Esophagus muscularis mucosa (tissue), 4 donors: Measurements from ENCODE around the gene IGSF11. TPM values are rescaled to one million over a fixed set of nuclear protein-coding genes. Genes with fewer than 3 reads are reported as not detected.

Experiments
- DNase-seq: peaks from one replicate; pipeline ENCODE4 v3.0.0-alpha.2; 2017; ENCODE audit errors: extremely low spot score
- H3K27ac ChIP-seq, 4 donors: fragments of 200-600 bp; sonication (generic); replicated peaks in 1 of 4; 1 replicate in 3 of 4; 2 replicates in 1 of 4; pipeline ENCODE4 v1.5.1; 2016 to 2019; ENCODE audit warnings: mild to moderate bottlenecking in 1 of 4
- H3K27me3 ChIP-seq, 4 donors: fragments of 200-600 bp; sonication (generic); one replicate each; pipeline versions ENCODE4 v1.5.1 to v1.6.0; 2016 to 2019
- H3K36me3 ChIP-seq, 4 donors: fragments of 200-600 bp; sonication (generic); one replicate each; pipeline ENCODE4 v1.5.1; 2016 to 2019
- H3K4me1 ChIP-seq, 4 donors: fragments of 200-600 bp; sonication (generic); one replicate each; pipeline ENCODE4 v1.5.1; 2016 to 2019
- H3K4me3 ChIP-seq, 4 donors: fragments of 200-600 bp; sonication (generic); 1 replicate in 2 of 4; 2 replicates in 2 of 4; pipeline ENCODE4 v1.5.1; 2016 to 2019; ENCODE audit warnings: mild to moderate bottlenecking in 4 of 4, moderate library complexity in 1 of 4
- H3K9me3 ChIP-seq, 4 donors: fragments of 200-600 bp; sonication (generic); 1 replicate in 3 of 4; 2 replicates in 1 of 4; pipeline ENCODE4 v1.5.1; 2016 to 2019
- EP300 ChIP-seq: sonication (generic); formaldehyde crosslinking; IDR thresholded peaks from one replicate; pipeline ENCODE4 v1.6.1; 2017; ENCODE audit warnings: antibody characterized with exemption
- POLR2A ChIP-seq: fragments of 450-650 bp; IDR thresholded peaks from one replicate; pipeline ENCODE4 v1.6.1; 2017; ENCODE audit warnings: antibody characterized with exemption, moderate library complexity, mild to moderate bottlenecking, low read depth
- POLR2AphosphoS5 ChIP-seq, 2 donors: sonication (generic); formaldehyde crosslinking; IDR thresholded peaks; one replicate each; pipeline ENCODE4 v1.6.1; 2017; ENCODE audit warnings: antibody characterized with exemption in 2 of 2
- WGBS: methylation state at CpG from one replicate; pipeline ENCODE4 v1.1.5; 2018; 5-methylcytosine and 5-hydroxymethylcytosine counted together
- intact Hi-C: fragments of 100-400 bp; cut with DNase I; formaldehyde crosslinking; loops from one replicate; pipeline ENCODE4 v1.15.1; 2023
- total RNA-seq, 4 donors: library from RNA; depleted of rRNA; stranded (reverse); fragments of >200 nt; gene quantifications; one replicate each; pipeline versions ENCODE4 v1.1.0 to v1.2.1, GENCODE V29; 2016
- TF ChIP-seq, protein P1 (sequence below), 3 experiments: fragments of 200-600 bp in 2 of 3; fragments of 450-650 bp in 1 of 3; sonication (generic) in 2 of 3; IDR thresholded peaks; one replicate each; pipeline ENCODE4 v1.5.1; 2017 to 2019; ENCODE audit warnings: antibody characterized with exemption in 3 of 3, mild to moderate bottlenecking in 2 of 3, moderate library complexity in 1 of 3

Gene IGSF11
- total RNA-seq, 4 donors from 2014 or later, result 7.0 to 13.7 (median 8.2) TPM

DNA sequence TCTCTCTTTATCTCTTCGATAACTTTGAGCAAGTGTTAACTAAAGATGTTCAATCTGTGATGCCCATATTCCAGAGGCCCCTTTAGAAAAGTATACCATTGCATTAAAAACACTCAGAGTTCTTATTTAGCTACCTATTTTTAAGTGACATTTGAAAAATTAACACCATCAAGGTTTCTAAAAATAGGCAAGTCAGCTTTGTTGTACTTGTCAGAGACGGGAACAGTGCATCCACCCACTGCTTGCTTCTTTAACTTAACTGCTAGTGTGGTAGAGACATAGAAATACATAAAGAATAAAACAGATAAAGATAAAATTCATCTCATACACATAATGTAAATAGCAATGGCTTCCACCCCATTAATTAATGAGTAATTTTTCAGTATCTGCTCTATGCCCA is 66.0 kb downstream of the IGSF11 start:
- H3K27ac ChIP-seq, result peak overlapping the region; percentile 49 to 70 (median 58)

DNA sequence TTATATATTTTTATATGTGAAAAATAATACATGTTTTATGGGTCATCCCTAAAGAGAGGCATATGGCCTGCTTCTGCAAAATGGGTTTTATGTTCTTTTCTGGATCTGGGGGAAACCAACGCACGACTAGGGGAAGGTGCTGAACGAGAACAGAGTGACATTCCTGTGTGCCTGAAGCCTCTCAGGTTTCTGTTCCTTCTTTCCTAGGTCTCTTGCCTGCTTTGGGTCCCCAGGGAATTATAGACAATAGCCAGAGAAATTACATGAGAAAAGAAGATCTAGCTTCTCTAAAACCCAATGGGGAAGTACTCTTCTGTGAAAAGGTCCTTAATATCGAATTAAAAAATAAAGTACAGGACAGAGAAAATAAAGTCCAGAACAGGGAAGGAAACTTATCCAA is 66.5 kb downstream of the IGSF11 start:
- DNase-seq, result no peak
- intact Hi-C loops, result loop anchor here (10.0 kb wide), 1 partner anchor 67 kb away; the partner anchor contains the start of gene IGSF11
- peak overlapping the region; percentile 41 to 70 (median 50) for H3K27ac ChIP-seq
- TF ChIP-seq EP300 (no peak), POLR2AphosphoS5 (IDR thresholded peaks at IDR 0.05) (no peak), POLR2A (no peak)
- TF ChIP-seq, protein P1, sequence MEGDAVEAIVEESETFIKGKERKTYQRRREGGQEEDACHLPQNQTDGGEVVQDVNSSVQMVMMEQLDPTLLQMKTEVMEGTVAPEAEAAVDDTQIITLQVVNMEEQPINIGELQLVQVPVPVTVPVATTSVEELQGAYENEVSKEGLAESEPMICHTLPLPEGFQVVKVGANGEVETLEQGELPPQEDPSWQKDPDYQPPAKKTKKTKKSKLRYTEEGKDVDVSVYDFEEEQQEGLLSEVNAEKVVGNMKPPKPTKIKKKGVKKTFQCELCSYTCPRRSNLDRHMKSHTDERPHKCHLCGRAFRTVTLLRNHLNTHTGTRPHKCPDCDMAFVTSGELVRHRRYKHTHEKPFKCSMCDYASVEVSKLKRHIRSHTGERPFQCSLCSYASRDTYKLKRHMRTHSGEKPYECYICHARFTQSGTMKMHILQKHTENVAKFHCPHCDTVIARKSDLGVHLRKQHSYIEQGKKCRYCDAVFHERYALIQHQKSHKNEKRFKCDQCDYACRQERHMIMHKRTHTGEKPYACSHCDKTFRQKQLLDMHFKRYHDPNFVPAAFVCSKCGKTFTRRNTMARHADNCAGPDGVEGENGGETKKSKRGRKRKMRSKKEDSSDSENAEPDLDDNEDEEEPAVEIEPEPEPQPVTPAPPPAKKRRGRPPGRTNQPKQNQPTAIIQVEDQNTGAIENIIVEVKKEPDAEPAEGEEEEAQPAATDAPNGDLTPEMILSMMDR (IDR thresholded peaks at IDR 0.05), result no peak
- H3K9me3 ChIP-seq, result no peaks in the 10 kb centered on the region
- 52% methylated on average over 4 of the region's 4 CpGs for WGBS
- no peaks in the 10 kb centered on the region for H3K27me3 ChIP-seq
- H3K4me1 ChIP-seq, result peaks cover 5 to 76% (median 54%) of the 10 kb centered on the region in 4 donors
- H3K36me3 ChIP-seq, result no peaks in the 10 kb centered on the region
- no peak overlapping the region for H3K4me3 ChIP-seq

More for the DNA sequence above, 66.0 kb downstream of the IGSF11 start:
- no peaks in the 10 kb centered on the region for H3K9me3 ChIP-seq
- no peaks in the 10 kb centered on the region for H3K27me3 ChIP-seq
- WGBS, result 42% methylated on average over 2 of the region's 2 CpGs
- H3K4me1 ChIP-seq, result peaks cover 5 to 81% (median 55%) of the 10 kb centered on the region in 4 donors
- no peaks in the 10 kb centered on the region for H3K36me3 ChIP-seq
- intact Hi-C loops, result loop anchor here (10.0 kb wide), 1 partner anchor 66 kb away; the partner anchor contains the start of gene IGSF11
- no peak overlapping the region for H3K4me3 ChIP-seq
- TF ChIP-seq POLR2A (no peak), EP300 (no peak), POLR2AphosphoS5 (IDR thresholded peaks at IDR 0.05) (no peak)
- TF ChIP-seq, protein P1 (IDR thresholded peaks at IDR 0.05), result no peak
- DNase-seq, result no peak

DNA sequence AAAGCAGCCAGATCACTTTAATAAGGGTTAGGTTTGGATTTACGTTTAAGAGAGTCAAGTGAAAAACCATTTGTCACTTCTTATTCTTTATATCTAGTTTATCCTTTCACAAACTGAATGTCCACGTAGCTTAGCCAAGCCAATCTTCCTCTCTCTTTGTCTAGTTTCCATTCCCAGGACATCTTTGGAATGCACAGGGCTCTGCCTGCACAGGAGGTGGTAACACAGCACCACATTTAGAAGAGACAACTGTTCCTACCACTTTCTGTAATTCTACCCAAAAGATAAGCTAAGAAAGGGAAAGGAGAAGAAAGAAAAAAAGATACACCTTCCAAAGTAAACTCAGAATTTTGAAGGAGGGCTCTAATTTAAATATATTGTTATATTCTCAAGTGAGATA is 67.9 kb downstream of the IGSF11 start:
- 35% methylated on average over 2 of the region's 2 CpGs for WGBS
- Histone ChIP-seq H3K36me3 (no peaks in the 10 kb centered on the region), H3K4me1 (peaks cover 5 to 62% (median 43%) of the 10 kb centered on the region in 4 donors), H3K27ac (peak overlapping the region in 3 of 4 donors; percentile 7 to 34 (median 19)), H3K9me3 (no peaks in the 10 kb centered on the region), H3K27me3 (no peaks in the 10 kb centered on the region), H3K4me3 (no peak overlapping the region)
- intact Hi-C loops, result loop anchor here (10.0 kb wide), 1 partner anchor 68 kb away; the partner anchor contains the start of gene IGSF11
- TF ChIP-seq, protein P1 (IDR thresholded peaks at IDR 0.05), result no peak
- TF ChIP-seq EP300 (no peak), POLR2A (no peak), POLR2AphosphoS5 (IDR thresholded peaks at IDR 0.05) (no peak)
- no peak for DNase-seq

DNA sequence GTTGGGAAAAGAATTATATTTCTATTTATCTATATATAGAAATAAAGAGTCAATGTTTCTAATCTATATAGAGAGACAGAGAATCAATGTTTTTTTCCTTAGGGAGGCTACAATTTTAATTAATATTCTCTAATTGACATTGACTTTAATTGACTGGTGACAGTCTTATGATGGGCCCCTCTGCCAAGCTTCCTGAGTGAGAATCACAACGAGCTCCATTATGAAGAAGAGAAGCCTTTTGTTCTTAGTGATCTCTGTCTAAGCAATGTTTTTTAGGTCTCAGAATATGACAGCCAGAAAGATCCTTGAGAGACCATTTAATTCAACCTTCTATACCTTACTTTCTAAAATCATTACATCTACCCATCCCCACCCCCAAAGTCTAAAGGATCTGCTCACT is 70.9 kb downstream of the IGSF11 start:
- 67% methylated on average over 1 of the region's 1 CpG for WGBS

More for the DNA sequence above, 70.9 kb downstream of the IGSF11 start:
- no peak for DNase-seq
- Histone ChIP-seq H3K36me3 (no peaks in the 10 kb centered on the region), H3K4me3 (no peak overlapping the region), H3K4me1 (peaks cover 0 to 32% (median 17%) of the 10 kb centered on the region in 4 donors), H3K27me3 (no peaks in the 10 kb centered on the region), H3K27ac (no peak overlapping the region), H3K9me3 (no peaks in the 10 kb centered on the region)
- intact Hi-C loops, result loop anchor here (10.0 kb wide), 1 partner anchor 71 kb away; the partner anchor contains the start of gene IGSF11
- TF ChIP-seq, protein P1 (IDR thresholded peaks at IDR 0.05), result no peak
- TF ChIP-seq POLR2A, result no peak
- TF ChIP-seq EP300, result no peak
- no peak for TF ChIP-seq POLR2AphosphoS5 (IDR thresholded peaks at IDR 0.05)
